GM21515 (cell line): ENCODE data around the gene DGKI.

ENCODE experiments used
- ATAC-seq: cut with Tn5 transposase; IDR thresholded peaks from one replicate; pipeline ENCODE4 v1.9.1; 2021; ENCODE audit not compliant: unreplicated experiment

The DGKI gene

DNA sequence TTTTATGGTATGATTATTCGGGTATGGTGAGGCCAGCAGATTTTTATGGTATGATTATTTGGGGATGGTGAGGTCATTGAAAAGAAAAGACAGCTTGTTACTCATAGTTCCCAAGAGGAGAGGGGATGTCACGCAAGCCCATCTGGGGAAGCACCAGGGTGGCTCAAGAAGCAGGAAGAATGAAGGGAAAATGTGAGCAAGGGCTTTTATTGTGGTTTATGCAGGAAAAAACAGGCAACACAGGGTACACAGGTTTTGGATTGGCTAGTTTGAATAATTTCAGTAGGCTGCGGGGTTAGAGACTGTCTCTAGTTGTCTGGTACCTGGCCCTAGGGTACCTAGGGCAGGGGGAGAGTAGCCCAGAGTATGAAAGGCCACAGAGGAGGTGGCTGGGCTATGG, 26.8 kb upstream of the DGKI start:
- no peak for ATAC-seq

DNA sequence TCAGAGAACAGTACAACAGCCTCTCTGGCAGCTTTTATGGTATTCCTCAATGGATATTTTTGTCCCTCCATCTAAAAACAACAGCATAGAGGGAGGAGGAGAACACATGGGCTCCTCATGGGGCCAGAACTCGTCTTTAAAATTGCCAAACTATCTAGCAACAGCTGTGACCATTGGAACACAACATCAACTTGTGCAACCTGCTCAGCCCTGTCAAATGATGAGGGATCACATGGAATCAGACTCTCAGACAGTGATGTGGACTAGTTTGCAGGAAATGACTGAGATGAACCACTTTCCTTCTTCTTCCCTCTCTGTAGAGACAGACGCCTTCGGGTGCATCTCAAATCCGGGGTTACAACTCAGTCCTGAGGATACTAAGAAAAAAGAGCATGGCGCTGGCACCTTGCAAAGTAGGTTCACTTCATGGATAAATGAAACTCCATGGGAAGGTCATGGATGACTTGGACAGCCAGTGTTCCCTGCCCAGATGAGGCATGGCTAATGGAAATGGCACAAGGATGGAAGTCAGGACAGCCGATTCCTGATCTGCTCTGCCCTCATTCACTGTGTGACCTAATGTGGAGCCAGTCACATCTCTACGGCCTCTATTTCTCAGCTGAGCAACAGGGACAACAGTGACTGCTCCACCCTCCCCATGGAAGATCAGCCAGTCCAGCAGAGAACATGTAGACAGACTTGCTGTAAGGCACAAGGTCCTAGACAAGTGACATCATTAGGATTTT, 24.6 kb upstream of the DGKI start:
- no peak for ATAC-seq

DNA sequence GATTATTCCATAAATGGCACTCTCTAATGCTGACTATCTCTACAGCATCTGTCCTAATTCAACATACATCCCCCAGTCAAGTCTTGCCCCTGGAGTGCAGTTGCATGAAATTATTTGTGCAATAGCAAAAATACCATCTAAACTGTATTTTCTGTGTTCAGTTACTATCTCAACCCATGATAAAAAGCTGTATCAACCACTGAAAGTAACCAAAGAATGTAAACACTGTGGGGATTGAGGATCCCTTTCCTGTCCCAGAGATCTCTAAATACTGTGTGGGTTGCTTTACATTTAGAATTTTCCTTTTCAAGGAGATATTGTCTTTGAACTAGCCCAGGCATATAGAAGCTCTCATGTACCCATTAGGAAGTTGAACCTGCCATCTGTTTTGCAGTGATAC, 23.9 kb upstream of the DGKI start:
- no peak for ATAC-seq

DNA sequence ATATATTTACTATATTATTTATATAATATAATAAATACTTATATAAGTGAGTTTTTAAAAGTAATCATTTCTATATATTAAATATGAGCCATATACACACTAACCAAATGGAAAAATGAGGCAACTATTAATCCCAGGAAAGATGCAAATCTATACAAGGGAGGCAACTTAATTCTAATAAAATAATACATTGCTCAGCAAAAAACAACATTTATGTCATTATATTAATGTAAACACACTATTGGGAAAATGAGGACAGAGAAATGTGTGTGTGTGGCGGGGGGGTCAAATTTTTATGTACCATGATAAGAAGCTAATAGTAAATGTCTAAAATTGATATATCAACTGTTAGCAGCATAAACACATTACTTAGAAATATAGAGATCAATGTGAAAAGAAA, 23.3 kb upstream of the DGKI start:
- ATAC-seq = no peak

- ATAC-seq = no peak
These were observed 22.5 kb upstream of the DGKI start for GRCh38 chr7:137869260-137869659.

- ATAC-seq = no peak
These were observed 20.5 kb upstream of the DGKI start for GRCh38 chr7:137867289-137867688.

GRCh38 chr7:137865764-137866163, 19.0 kb upstream of the DGKI start:
- no peak for ATAC-seq

- no peak for ATAC-seq
These were observed 16.2 kb upstream of the DGKI start for GRCh38 chr7:137862964-137863363.

DNA sequence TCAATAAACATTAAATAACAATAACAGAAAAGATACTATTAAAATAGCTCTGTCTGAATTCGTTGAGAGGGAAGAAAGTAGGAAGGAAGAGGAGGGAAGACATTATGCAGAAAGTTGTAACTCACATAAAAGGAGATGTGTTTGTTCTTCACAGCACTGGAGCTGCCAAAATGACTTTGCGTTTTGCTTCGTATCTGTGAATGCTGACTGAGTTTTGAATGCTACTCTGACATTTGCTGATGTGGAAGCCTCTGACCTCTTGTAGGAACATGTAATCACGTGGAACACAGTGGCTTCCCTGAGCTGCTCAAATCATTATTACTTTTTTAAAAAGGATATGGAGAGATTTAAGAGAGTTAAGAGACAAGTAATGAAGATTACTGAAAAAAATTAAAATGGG, 15.6 kb upstream of the DGKI start:
- ATAC-seq = no peak

GRCh38 chr7:137860542-137860941, 13.8 kb upstream of the DGKI start:
- no peak for ATAC-seq

- no peak for ATAC-seq
These were observed 6.3 kb upstream of the DGKI start for GRCh38 chr7:137853053-137853452.

GRCh38 chr7:137852108-137852507, 5.3 kb upstream of the DGKI start:
- no peak for ATAC-seq

GRCh38 chr7:137850972-137851945, 4.5 kb upstream of the DGKI start:
- ATAC-seq = no peak

DNA sequence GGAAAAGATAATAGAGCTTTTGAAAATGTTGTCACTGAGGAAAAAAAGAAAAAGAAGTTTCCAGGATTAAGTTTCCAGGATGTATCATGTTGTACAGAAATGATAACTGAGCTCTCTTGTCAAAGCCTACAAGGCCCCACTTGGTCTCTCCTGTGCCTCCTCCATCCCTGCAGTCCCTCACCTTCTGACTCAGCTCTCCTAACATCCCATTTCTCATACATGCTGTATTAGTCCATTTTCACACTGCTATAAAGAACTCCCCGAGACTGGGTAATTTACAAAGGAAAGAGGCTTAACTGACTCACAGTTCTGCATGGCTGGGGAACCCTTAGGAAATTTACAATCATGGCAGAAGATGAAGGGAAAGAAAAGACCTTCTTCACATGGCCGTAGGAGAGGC, 3.8 kb upstream of the DGKI start:
- no peak for ATAC-seq

GRCh38 chr7:137848095-137848494, 1.3 kb upstream of the DGKI start:
- no peak for ATAC-seq

DNA sequence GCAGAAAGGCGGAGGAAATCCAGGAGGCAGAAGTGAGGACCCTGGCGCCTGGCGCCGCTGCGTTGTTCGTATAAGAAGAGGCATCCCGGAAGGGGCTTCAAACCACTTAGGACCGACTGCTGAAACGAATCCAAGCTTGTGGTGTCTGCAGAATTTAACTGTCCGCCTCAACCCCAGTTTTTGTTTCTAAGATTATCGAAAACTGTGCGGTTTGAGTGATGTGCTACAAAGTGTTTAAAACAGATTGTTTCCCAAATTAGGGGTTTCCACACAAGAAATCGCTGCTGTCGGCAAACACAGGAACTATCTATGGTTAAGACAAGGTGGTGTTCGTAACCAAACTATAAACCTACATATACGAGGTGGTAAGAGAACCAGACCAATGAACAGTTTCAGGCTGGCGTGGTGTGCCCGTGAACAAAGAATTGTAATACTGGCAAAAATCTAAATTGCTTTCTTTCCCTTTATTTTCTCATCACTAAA, 835 bp upstream of the DGKI start:
- no peak for ATAC-seq

- ATAC-seq = no peak
These were observed 286 bp downstream of the DGKI start for GRCh38 chr7:137846549-137846826.

- no peak for ATAC-seq
These were observed 1.9 kb downstream of the DGKI start for GRCh38 chr7:137844677-137845425.

GRCh38 chr7:137839903-137840779, 6.6 kb downstream of the DGKI start:
- no peak for ATAC-seq

GRCh38 chr7:137838706-137839315, 8.0 kb downstream of the DGKI start:
- no peak for ATAC-seq
